HG03159 (cell line): ENCODE data around the gene HAND1.

Source experiments
- ATAC-seq: cut with Tn5 transposase; IDR thresholded peaks from one replicate; pipeline ENCODE4 v1.9.1; 2021; ENCODE audit warnings: mild to moderate bottlenecking, moderate library complexity; ENCODE audit not compliant: unreplicated experiment

HAND1 gene

GRCh38 chr5:154479944-154480750 is 2.1 kb upstream of the HAND1 start:
- no peak for ATAC-seq

- ATAC-seq, result no peak
Measured at GRCh38 chr5:154479160-154479943, 1.3 kb upstream of the HAND1 start.

GRCh38 chr5:154478752-154479159 is 729 bp upstream of the HAND1 start:
- no peak for ATAC-seq

- no peak for ATAC-seq
Measured at GRCh38 chr5:154477382-154478223, 424 bp downstream of the HAND1 start.

- no peak for ATAC-seq
Measured at GRCh38 chr5:154476354-154477205, 1.4 kb downstream of the HAND1 start.

- no peak for ATAC-seq
Measured at GRCh38 chr5:154475591-154476353, 2.3 kb downstream of the HAND1 start.

GRCh38 chr5:154474396-154475334 is 3.4 kb downstream of the HAND1 start:
- ATAC-seq, result no peak

- ATAC-seq, result no peak
Measured at GRCh38 chr5:154473581-154474283, 4.3 kb downstream of the HAND1 start.

- ATAC-seq, result no peak
Measured at GRCh38 chr5:154472871-154473580, 5.0 kb downstream of the HAND1 start.

GRCh38 chr5:154470947-154471870 is 6.8 kb downstream of the HAND1 start:
- ATAC-seq, result no peak

GRCh38 chr5:154470137-154470536 is 7.9 kb downstream of the HAND1 start:
- no peak for ATAC-seq

GRCh38 chr5:154467655-154468354 is 10.2 kb downstream of the HAND1 start:
- peak; percentile 91 for ATAC-seq

GRCh38 chr5:154466671-154467070 is 11.4 kb downstream of the HAND1 start:
- ATAC-seq, result no peak

- ATAC-seq, result no peak
Measured at GRCh38 chr5:154466147-154466546, 11.9 kb downstream of the HAND1 start.

- no peak for ATAC-seq
Measured at GRCh38 chr5:154465169-154465568, 12.9 kb downstream of the HAND1 start.

- no peak for ATAC-seq
Measured at GRCh38 chr5:154464438-154464837, 13.6 kb downstream of the HAND1 start.
